ENCODE results near the gene CCDC102B. TPM values are rescaled to one million over a fixed set of nuclear protein-coding genes. Genes with fewer than 3 reads are reported as not detected.

The CCDC102B gene
- total and polyA plus RNA-seq, 2 donors (not counting 1 experiment from before 2014, with no cell fraction given) = 3.9 to 4.0 TPM

- Mint-ChIP-seq H3K4me1 (no peaks in the 10 kb centered on the region), H3K9me3 (ENCODE audit: insufficient read depth) (no peaks in the 10 kb centered on the region), H3K4me3 (no peak overlapping the region), H3K27me3 (no peaks in the 10 kb centered on the region), H3K27ac (no peak overlapping the region)
- Histone ChIP-seq H3K27ac (ENCODE audit: low read length in 2 of 2) (no peak overlapping the region), H3K4me1 (ENCODE audit: control insufficient read depth in 2 of 2, insufficient read depth in 2 of 2, low read length in 2 of 2) (no peaks in the 10 kb centered on the region), H3K9me3 (ENCODE audit: control extremely low read depth in 1 of 3, control insufficient read depth in 2 of 3, insufficient read depth in 1 of 3, low read length in 2 of 3) (no peaks in the 10 kb centered on the region), H4K20me1 (ENCODE audit: control insufficient read depth, insufficient read depth, low read length, poor library complexity, severe bottlenecking) (no peaks in the 10 kb centered on the region), H3K4me3 (ENCODE audit: control extremely low read depth in 1 of 5, extremely low read depth in 1 of 5, insufficient read depth in 1 of 5, low read depth in 2 of 5, low read length in 4 of 5) (no peak overlapping the region), H3K9ac (ENCODE audit: low read length) (no peak overlapping the region), H3K79me2 (ENCODE audit: control insufficient read depth, insufficient read depth, low read length) (no peaks in the 10 kb centered on the region), H3K27me3 (replicated peaks in 1 of 4; ENCODE audit: control extremely low read depth in 1 of 4, control insufficient read depth in 3 of 4, insufficient read depth in 4 of 4, low read length in 3 of 4) (no peaks in the 10 kb centered on the region), H2AFZ (ENCODE audit: insufficient read depth, low read depth, low read length, poor library complexity, severe bottlenecking) (no peak overlapping the region), H3K36me3 (replicated peaks in 1 of 2; ENCODE audit: control extremely low read depth in 1 of 2, control insufficient read depth in 1 of 2, extremely low read depth in 1 of 2, insufficient read depth in 2 of 2, low read length in 1 of 2) (no peaks in the 10 kb centered on the region), H3K4me2 (replicated peaks; ENCODE audit: low read depth, low read length, poor library complexity, severe bottlenecking) (no peak overlapping the region)
- ChIA-PET CTCF (no interaction called here), POLR2A (no interaction called here)
- intact Hi-C loops (cut with micrococcal nuclease) = no loop called here
- ATAC-seq (ENCODE audit: low read depth) (no peak), DNase-seq (no peak)
- WGBS (ENCODE audit: insufficient coverage) = no CpG with 5 or more reads among the region's 1 CpG
- TF ChIP-seq, protein P1, sequence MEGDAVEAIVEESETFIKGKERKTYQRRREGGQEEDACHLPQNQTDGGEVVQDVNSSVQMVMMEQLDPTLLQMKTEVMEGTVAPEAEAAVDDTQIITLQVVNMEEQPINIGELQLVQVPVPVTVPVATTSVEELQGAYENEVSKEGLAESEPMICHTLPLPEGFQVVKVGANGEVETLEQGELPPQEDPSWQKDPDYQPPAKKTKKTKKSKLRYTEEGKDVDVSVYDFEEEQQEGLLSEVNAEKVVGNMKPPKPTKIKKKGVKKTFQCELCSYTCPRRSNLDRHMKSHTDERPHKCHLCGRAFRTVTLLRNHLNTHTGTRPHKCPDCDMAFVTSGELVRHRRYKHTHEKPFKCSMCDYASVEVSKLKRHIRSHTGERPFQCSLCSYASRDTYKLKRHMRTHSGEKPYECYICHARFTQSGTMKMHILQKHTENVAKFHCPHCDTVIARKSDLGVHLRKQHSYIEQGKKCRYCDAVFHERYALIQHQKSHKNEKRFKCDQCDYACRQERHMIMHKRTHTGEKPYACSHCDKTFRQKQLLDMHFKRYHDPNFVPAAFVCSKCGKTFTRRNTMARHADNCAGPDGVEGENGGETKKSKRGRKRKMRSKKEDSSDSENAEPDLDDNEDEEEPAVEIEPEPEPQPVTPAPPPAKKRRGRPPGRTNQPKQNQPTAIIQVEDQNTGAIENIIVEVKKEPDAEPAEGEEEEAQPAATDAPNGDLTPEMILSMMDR (IDR thresholded peaks at IDR 0.05) = no peak
- no peak for TF ChIP-seq EZH2 (IDR thresholded peaks at IDR 0.05; ENCODE audit: borderline replicate concordance, insufficient read depth, low read depth, low read length, poor library complexity, severe bottlenecking)
Observed at GRCh38 chr18:69022426-69022825, 224.5 kb downstream of the CCDC102B start.

DNA sequence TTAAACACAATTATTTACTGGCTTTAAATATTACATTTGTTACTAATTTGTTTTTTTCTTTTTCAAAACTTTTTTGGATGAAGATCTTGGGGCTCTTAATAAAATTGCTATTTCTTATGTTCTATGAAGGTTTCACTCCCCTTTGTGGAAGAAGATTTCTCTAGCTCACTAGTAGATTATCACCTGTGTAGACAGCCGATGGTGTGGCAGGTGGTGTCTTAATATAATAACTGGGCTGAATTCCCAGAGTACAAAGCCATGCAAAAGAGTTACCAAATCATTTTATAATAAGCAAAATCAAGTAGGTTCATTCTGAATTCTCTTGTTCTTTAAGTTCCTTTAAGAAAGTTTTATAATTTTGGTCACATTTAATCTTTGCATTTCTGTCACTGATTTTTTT lies 233.7 kb downstream of the CCDC102B start:
- ChIA-PET POLR2A (no interaction called here), CTCF (no interaction called here)
- ATAC-seq (ENCODE audit: low read depth) (no peak), DNase-seq (no peak)
- H3K4me1 ChIP-seq (ENCODE audit: control insufficient read depth in 2 of 2, insufficient read depth in 2 of 2, low read length in 2 of 2) = no peaks in the 10 kb centered on the region
- H3K4me2 ChIP-seq (replicated peaks; ENCODE audit: low read depth, low read length, poor library complexity, severe bottlenecking) = no peak overlapping the region
- TF ChIP-seq, protein P1 (IDR thresholded peaks at IDR 0.05) = no peak
- H3K9me3 ChIP-seq (ENCODE audit: control extremely low read depth in 1 of 3, control insufficient read depth in 2 of 3, insufficient read depth in 1 of 3, low read length in 2 of 3) = no peaks in the 10 kb centered on the region
- Mint-ChIP-seq H3K9me3 (ENCODE audit: insufficient read depth) (no peaks in the 10 kb centered on the region), H3K27ac (no peak overlapping the region), H3K4me3 (no peak overlapping the region), H3K27me3 (no peaks in the 10 kb centered on the region), H3K4me1 (no peaks in the 10 kb centered on the region)
- H3K79me2 ChIP-seq (ENCODE audit: control insufficient read depth, insufficient read depth, low read length) = no peaks in the 10 kb centered on the region
- no peaks in the 10 kb centered on the region for H3K27me3 ChIP-seq (replicated peaks in 1 of 4; ENCODE audit: control extremely low read depth in 1 of 4, control insufficient read depth in 3 of 4, insufficient read depth in 4 of 4, low read length in 3 of 4)
- no peaks in the 10 kb centered on the region for H3K36me3 ChIP-seq (replicated peaks in 1 of 2; ENCODE audit: control extremely low read depth in 1 of 2, control insufficient read depth in 1 of 2, extremely low read depth in 1 of 2, insufficient read depth in 2 of 2, low read length in 1 of 2)
- no peak overlapping the region for H3K4me3 ChIP-seq (ENCODE audit: control extremely low read depth in 1 of 5, extremely low read depth in 1 of 5, insufficient read depth in 1 of 5, low read depth in 2 of 5, low read length in 4 of 5)
- WGBS (ENCODE audit: insufficient coverage) = no CpG with 5 or more reads among the region's 1 CpG
- H3K9ac ChIP-seq (ENCODE audit: low read length) = no peak overlapping the region
- no peaks in the 10 kb centered on the region for H4K20me1 ChIP-seq (ENCODE audit: control insufficient read depth, insufficient read depth, low read length, poor library complexity, severe bottlenecking)
- intact Hi-C loops (cut with micrococcal nuclease) = no loop called here
- H3K27ac ChIP-seq (ENCODE audit: low read length in 2 of 2) = no peak overlapping the region
- H2AFZ ChIP-seq (ENCODE audit: insufficient read depth, low read depth, low read length, poor library complexity, severe bottlenecking) = no peak overlapping the region
